ENCODE measurements around the gene ERC2. TPM values are rescaled to one million over a fixed set of nuclear protein-coding genes. Genes with fewer than 3 reads are reported as not detected.

ERC2 gene
- total RNA-seq, 1 donor from 2014 or later: 7.4 TPM

DNA sequence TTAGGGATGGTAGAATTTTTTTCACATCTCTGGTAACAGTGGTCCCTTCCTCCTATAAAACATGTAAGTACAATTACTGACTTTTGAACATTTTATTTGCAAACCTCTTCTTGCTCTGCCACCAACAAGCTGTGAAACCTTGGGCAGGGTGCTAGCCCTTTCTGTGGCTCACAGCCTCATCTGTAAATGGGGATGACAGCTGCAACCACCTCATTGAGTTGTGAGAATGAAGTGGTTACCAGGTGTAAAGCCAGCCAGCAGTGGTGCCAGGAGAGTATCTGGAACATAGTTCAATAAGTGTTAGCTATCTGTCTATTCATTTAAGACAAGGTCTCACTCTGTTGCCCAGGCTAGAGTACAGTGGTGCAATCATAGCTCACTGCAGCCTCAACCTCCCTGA is 278.1 kb downstream of the ERC2 start:
- H2AFZ ChIP-seq (ENCODE audit: low read depth, low read length): no peak overlapping the region
- TF ChIP-seq EZH2 (IDR thresholded peaks at IDR 0.05; ENCODE audit: insufficient read depth, low read length): no peak
- H3K9me3 ChIP-seq (ENCODE audit: insufficient read depth, low read depth, low read length): no peaks in the 10 kb centered on the region
- no peak for FAIRE-seq
- no peaks in the 10 kb centered on the region for H3K4me1 ChIP-seq (ENCODE audit: insufficient read depth, low read length)
- no peaks in the 10 kb centered on the region for H3K4me1 Mint-ChIP-seq (ENCODE audit: low read depth, unreplicated experiment)
- no peak overlapping the region for H3K4me3 ChIP-seq (ENCODE audit: insufficient read depth, low read depth, low read length)
- H3K27ac ChIP-seq (ENCODE audit: low read depth, low read length): no peak overlapping the region
- H3K27me3 Mint-ChIP-seq (ENCODE audit: low read depth, unreplicated experiment): no peaks in the 10 kb centered on the region
- no peaks in the 10 kb centered on the region for H3K36me3 Mint-ChIP-seq (ENCODE audit: low read depth, unreplicated experiment)
- no peaks in the 10 kb centered on the region for H4K20me1 ChIP-seq (ENCODE audit: insufficient read depth, low read length)
- H3K36me3 ChIP-seq (ENCODE audit: insufficient read depth, low read length): no peaks in the 10 kb centered on the region
- no peak overlapping the region for H3K4me2 ChIP-seq (ENCODE audit: low read length)
- no peaks in the 10 kb centered on the region for H3K9me3 Mint-ChIP-seq (ENCODE audit: unreplicated experiment)
- H3K27ac Mint-ChIP-seq (ENCODE audit: unreplicated experiment): no peak overlapping the region
- no peak overlapping the region for H3K4me3 Mint-ChIP-seq (ENCODE audit: unreplicated experiment)
- no peak overlapping the region for H3K9ac ChIP-seq (ENCODE audit: low read length)
- no peaks in the 10 kb centered on the region for H3K27me3 ChIP-seq (ENCODE audit: insufficient read depth, low read length)
- H3K79me2 ChIP-seq (ENCODE audit: insufficient read depth, low read length): no peaks in the 10 kb centered on the region
- DNase-seq (ENCODE audit: low read depth): no peak

DNA sequence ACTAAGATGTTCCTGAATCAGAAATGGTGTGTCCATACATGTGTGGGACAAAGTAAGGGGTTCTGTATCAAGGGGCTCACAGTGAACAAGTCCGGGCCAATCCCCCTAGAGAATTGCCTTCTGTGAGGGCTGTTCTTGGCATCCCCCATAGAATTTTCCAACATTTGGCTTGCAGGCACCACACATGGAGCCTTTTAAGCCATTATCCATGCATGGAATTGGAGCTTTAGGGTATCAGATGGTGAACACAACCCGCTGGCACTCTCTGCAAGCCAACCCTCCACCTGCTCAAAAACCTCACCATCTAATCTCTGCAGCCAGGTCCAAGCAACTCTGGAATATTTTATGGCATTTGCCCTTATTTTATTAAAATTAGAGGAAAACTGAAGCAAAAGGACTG is 278.7 kb downstream of the ERC2 start:
- Histone ChIP-seq H3K27ac (ENCODE audit: low read depth, low read length) (no peak overlapping the region), H4K20me1 (ENCODE audit: insufficient read depth, low read length) (no peaks in the 10 kb centered on the region), H2AFZ (ENCODE audit: low read depth, low read length) (no peak overlapping the region), H3K9ac (ENCODE audit: low read length) (no peak overlapping the region), H3K4me3 (ENCODE audit: insufficient read depth, low read depth, low read length) (no peak overlapping the region), H3K79me2 (ENCODE audit: insufficient read depth, low read length) (no peaks in the 10 kb centered on the region), H3K4me2 (ENCODE audit: low read length) (no peak overlapping the region), H3K36me3 (ENCODE audit: insufficient read depth, low read length) (no peaks in the 10 kb centered on the region), H3K27me3 (ENCODE audit: insufficient read depth, low read length) (no peaks in the 10 kb centered on the region), H3K9me3 (ENCODE audit: insufficient read depth, low read depth, low read length) (no peaks in the 10 kb centered on the region), H3K4me1 (ENCODE audit: insufficient read depth, low read length) (no peaks in the 10 kb centered on the region)
- Mint-ChIP-seq H3K27me3 (ENCODE audit: low read depth, unreplicated experiment) (no peaks in the 10 kb centered on the region), H3K4me1 (ENCODE audit: low read depth, unreplicated experiment) (no peaks in the 10 kb centered on the region), H3K4me3 (ENCODE audit: unreplicated experiment) (no peak overlapping the region), H3K9me3 (ENCODE audit: unreplicated experiment) (no peaks in the 10 kb centered on the region), H3K36me3 (ENCODE audit: low read depth, unreplicated experiment) (no peaks in the 10 kb centered on the region), H3K27ac (ENCODE audit: unreplicated experiment) (no peak overlapping the region)
- FAIRE-seq: no peak
- TF ChIP-seq EZH2 (IDR thresholded peaks at IDR 0.05; ENCODE audit: insufficient read depth, low read length): no peak
- TF ChIP-seq, protein P1, sequence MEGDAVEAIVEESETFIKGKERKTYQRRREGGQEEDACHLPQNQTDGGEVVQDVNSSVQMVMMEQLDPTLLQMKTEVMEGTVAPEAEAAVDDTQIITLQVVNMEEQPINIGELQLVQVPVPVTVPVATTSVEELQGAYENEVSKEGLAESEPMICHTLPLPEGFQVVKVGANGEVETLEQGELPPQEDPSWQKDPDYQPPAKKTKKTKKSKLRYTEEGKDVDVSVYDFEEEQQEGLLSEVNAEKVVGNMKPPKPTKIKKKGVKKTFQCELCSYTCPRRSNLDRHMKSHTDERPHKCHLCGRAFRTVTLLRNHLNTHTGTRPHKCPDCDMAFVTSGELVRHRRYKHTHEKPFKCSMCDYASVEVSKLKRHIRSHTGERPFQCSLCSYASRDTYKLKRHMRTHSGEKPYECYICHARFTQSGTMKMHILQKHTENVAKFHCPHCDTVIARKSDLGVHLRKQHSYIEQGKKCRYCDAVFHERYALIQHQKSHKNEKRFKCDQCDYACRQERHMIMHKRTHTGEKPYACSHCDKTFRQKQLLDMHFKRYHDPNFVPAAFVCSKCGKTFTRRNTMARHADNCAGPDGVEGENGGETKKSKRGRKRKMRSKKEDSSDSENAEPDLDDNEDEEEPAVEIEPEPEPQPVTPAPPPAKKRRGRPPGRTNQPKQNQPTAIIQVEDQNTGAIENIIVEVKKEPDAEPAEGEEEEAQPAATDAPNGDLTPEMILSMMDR (IDR thresholded peaks at IDR 0.05; ENCODE audit: insufficient read depth, low read depth, low read length): no peak
- no peak for DNase-seq (ENCODE audit: low read depth)

DNA sequence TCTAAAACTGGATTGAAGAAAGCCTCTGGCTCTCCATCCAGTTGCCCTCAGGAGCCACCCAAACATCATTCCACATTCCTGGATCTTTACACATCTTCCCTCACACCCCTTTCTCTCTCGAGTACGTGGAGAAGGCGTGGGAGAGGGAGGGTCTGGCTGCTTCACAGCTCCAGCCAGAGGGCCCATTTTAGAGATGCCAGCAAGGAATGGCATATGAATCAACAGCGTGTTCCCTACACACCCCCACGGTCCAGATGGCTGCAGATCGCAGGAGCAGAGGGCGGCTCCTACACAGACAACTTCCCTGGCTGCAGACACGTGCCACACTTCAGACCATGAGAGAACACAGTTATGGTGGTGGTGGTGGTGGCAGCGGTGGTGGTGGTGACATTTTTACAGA is 280.1 kb downstream of the ERC2 start:
- H3K9me3 ChIP-seq (ENCODE audit: insufficient read depth, low read depth, low read length): no peaks in the 10 kb centered on the region
- no peak for DNase-seq (ENCODE audit: low read depth)
- no peaks in the 10 kb centered on the region for H3K27me3 Mint-ChIP-seq (ENCODE audit: low read depth, unreplicated experiment)
- H3K27ac ChIP-seq (ENCODE audit: low read depth, low read length): no peak overlapping the region
- no peaks in the 10 kb centered on the region for H3K79me2 ChIP-seq (ENCODE audit: insufficient read depth, low read length)
- H3K27ac Mint-ChIP-seq (ENCODE audit: unreplicated experiment): no peak overlapping the region
- H2AFZ ChIP-seq (ENCODE audit: low read depth, low read length): no peak overlapping the region
- no peaks in the 10 kb centered on the region for H3K27me3 ChIP-seq (ENCODE audit: insufficient read depth, low read length)
- H3K4me3 Mint-ChIP-seq (ENCODE audit: unreplicated experiment): no peak overlapping the region
- no peak overlapping the region for H3K4me2 ChIP-seq (ENCODE audit: low read length)
- H3K4me1 Mint-ChIP-seq (ENCODE audit: low read depth, unreplicated experiment): no peaks in the 10 kb centered on the region
- FAIRE-seq: no peak
- H3K4me1 ChIP-seq (ENCODE audit: insufficient read depth, low read length): no peaks in the 10 kb centered on the region
- H4K20me1 ChIP-seq (ENCODE audit: insufficient read depth, low read length): no peaks in the 10 kb centered on the region
- H3K36me3 Mint-ChIP-seq (ENCODE audit: low read depth, unreplicated experiment): no peaks in the 10 kb centered on the region
- H3K9me3 Mint-ChIP-seq (ENCODE audit: unreplicated experiment): no peaks in the 10 kb centered on the region
- H3K9ac ChIP-seq (ENCODE audit: low read length): no peak overlapping the region
- TF ChIP-seq EZH2 (IDR thresholded peaks at IDR 0.05; ENCODE audit: insufficient read depth, low read length): no peak
- TF ChIP-seq, protein P1 (IDR thresholded peaks at IDR 0.05; ENCODE audit: insufficient read depth, low read depth, low read length): no peak
- no peak overlapping the region for H3K4me3 ChIP-seq (ENCODE audit: insufficient read depth, low read depth, low read length)
- H3K36me3 ChIP-seq (ENCODE audit: insufficient read depth, low read length): no peaks in the 10 kb centered on the region

Data from astrocyte (in vitro differentiated cells and primary cell).